Transverse colon (tissue), 4 donors: ENCODE results near the gene ROCK2. TPM values are rescaled to one million over a fixed set of nuclear protein-coding genes. Genes with fewer than 3 reads are reported as not detected.

Source experiments
- DNase-seq: peaks from one replicate; pipeline ENCODE4 v3.0.0-alpha.2; 2019
- H3K27ac ChIP-seq, 4 donors: fragments of 200-600 bp; sonication (generic); 2 replicates each; pipeline ENCODE4 v1.5.1; 2016 to 2018; ENCODE audit warnings: inconsistent platforms in 4 of 4
- H3K27me3 ChIP-seq: fragments of 200-600 bp; sonication (generic); 2 replicates; pipeline ENCODE4 v1.5.1; 2017; ENCODE audit warnings: inconsistent platforms
- H3K36me3 ChIP-seq, 4 donors: fragments of 200-600 bp; sonication (generic); 2 replicates each; pipeline ENCODE4 v1.5.1; 2017 to 2019; ENCODE audit warnings: inconsistent platforms in 4 of 4
- H3K4me1 ChIP-seq, 4 donors: fragments of 200-600 bp; sonication (generic); 2 replicates each; pipeline ENCODE4 v1.5.1; 2017 to 2020; ENCODE audit warnings: inconsistent platforms in 4 of 4
- H3K4me3 ChIP-seq, 4 donors: fragments of 200-600 bp; sonication (generic); 1 replicate in 1 of 4; 2 replicates in 3 of 4; pipeline versions ENCODE4 v1.5.1 to v1.6.1; 2017 to 2019; ENCODE audit warnings: inconsistent platforms in 4 of 4
- H3K9me3 ChIP-seq, 2 donors: fragments of 200-600 bp; sonication (generic); 2 replicates each; pipeline ENCODE4 v1.5.1; 2017 to 2019; ENCODE audit warnings: inconsistent platforms in 2 of 2
- EP300 ChIP-seq: sonication (generic); formaldehyde crosslinking; IDR thresholded peaks from one replicate; pipeline ENCODE4 v1.6.1; 2017; ENCODE audit warnings: antibody characterized with exemption, low read depth
- POLR2A ChIP-seq: fragments of 450-650 bp; IDR thresholded peaks from one replicate; pipeline ENCODE4 v1.6.1; 2016; ENCODE audit warnings: antibody characterized with exemption, mild to moderate bottlenecking, moderate library complexity
- POLR2AphosphoS5 ChIP-seq, 3 donors: sonication (generic); formaldehyde crosslinking; IDR thresholded peaks; one replicate each; pipeline ENCODE4 v1.6.1; 2016; ENCODE audit warnings: antibody characterized with exemption in 3 of 3
- WGBS, 2 donors: methylation state at CpG; one replicate each; pipeline ENCODE4 v1.1.5; 2018; ENCODE audit warnings: low coverage in 1 of 2; 5-methylcytosine and 5-hydroxymethylcytosine counted together
- in situ Hi-C, 4 donors: fragments of 200-750 bp; cut with MboI; loops; one replicate each; pipeline versions ENCODE4 v1.15.0 to v1.15.1; 2017; ENCODE audit warnings: low sequenced_read_pairs in 3 of 4, low pct_ligation_motif_present in 1 of 4, low pct_unique_long_range_greater_than_20kb in 1 of 4
- intact Hi-C: fragments of 100-400 bp; cut with DNase I; formaldehyde crosslinking; loops from one replicate; pipeline ENCODE4 v1.15.1; 2023; ENCODE audit warnings: low total_unique reads
- total RNA-seq, 4 donors: library from RNA; depleted of rRNA; stranded (reverse); fragments of >200 nt; gene quantifications; one replicate each; pipeline ENCODE4 v1.1.0, GENCODE V29; 2016
- TF ChIP-seq, protein P1 (sequence below), 5 experiments: fragments of 200-600 bp in 3 of 5; fragments of 450-650 bp in 2 of 5; sonication (generic) in 3 of 5; IDR thresholded peaks; 1 replicate in 2 of 5; 2 replicates in 3 of 5; pipeline ENCODE4 v1.5.1; 2016 to 2017; ENCODE audit warnings: antibody characterized with exemption in 5 of 5, inconsistent platforms in 3 of 5, mild to moderate bottlenecking in 2 of 5, moderate library complexity in 1 of 5

The ROCK2 gene
- total RNA-seq, 4 donors from 2014 or later: 53.9 to 93.0 (median 74.7) TPM

DNA sequence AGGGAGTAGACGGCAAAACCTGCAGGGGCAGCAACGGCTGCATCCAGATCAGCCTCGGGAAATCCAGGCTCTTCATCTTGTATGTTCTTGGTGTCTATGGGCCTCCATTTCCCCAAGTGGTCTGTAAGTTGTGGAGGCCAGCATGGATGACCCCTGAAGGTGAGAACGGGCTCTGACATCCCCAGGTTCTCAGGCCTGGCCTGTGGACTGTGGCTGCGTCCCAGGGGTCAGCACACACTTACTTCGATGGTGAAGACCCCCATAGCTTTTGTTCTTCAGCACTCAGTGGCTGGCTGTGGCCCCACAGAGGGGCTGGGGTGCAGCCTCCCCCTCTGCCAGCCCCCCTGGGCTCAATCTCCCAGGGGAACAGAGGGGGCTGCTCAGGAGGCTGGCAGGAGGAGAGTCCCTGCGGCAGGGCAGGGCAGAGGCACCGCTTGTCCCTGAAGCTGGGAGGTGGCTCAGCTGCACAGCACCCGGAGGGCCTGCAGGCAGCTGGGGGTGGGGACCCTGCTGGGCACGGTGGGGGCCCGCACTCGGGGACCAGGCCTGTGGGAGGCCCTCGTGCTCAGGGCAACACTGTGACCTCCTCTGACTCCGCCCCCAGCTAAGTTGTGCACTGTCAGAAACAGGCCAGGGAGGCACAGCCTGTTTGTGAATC is 185.4 kb downstream of the ROCK2 start:
- in situ Hi-C loops: no loop called here
- Histone ChIP-seq H3K27ac (no peak overlapping the region), H3K9me3 (no peaks in the 10 kb centered on the region), H3K4me1 (peaks cover 3 to 19% (median 16%) of the 10 kb centered on the region in 4 donors), H3K27me3 (no peaks in the 10 kb centered on the region), H3K36me3 (no peaks in the 10 kb centered on the region), H3K4me3 (no peak overlapping the region)
- DNase-seq: no peak
- intact Hi-C loops: no loop called here
- TF ChIP-seq, protein P1, sequence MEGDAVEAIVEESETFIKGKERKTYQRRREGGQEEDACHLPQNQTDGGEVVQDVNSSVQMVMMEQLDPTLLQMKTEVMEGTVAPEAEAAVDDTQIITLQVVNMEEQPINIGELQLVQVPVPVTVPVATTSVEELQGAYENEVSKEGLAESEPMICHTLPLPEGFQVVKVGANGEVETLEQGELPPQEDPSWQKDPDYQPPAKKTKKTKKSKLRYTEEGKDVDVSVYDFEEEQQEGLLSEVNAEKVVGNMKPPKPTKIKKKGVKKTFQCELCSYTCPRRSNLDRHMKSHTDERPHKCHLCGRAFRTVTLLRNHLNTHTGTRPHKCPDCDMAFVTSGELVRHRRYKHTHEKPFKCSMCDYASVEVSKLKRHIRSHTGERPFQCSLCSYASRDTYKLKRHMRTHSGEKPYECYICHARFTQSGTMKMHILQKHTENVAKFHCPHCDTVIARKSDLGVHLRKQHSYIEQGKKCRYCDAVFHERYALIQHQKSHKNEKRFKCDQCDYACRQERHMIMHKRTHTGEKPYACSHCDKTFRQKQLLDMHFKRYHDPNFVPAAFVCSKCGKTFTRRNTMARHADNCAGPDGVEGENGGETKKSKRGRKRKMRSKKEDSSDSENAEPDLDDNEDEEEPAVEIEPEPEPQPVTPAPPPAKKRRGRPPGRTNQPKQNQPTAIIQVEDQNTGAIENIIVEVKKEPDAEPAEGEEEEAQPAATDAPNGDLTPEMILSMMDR (IDR thresholded peaks at IDR 0.05): no peak
- TF ChIP-seq EP300 (no peak), POLR2A (no peak), POLR2AphosphoS5 (IDR thresholded peaks at IDR 0.05) (no peak)
- 80% methylated on average over 12 of the region's 14 CpGs; no CpG with 5 or more reads in 1 of the 2 donors for WGBS, 2 donors

DNA sequence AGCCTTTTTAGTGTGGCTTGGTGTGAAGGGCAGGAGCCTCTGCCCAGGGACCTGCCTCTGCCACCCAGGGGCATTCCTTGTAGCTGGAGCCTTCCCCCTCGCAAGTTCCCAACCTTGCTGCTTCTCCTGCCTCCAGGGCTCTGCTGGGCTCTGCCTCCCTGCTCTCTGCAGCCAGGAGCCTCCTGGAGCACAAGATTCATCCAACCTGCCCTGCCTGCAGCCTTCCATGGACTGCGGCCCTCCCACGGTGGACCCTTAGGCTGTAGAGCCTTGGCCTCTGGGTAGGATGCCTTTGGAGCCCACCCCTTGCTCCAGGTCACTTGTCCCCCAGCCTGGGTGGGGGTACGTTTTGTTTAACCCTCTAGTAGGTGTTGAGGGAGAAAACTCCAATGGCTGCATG is 186.7 kb downstream of the ROCK2 start:
- Histone ChIP-seq H3K9me3 (no peaks in the 10 kb centered on the region), H3K27me3 (no peaks in the 10 kb centered on the region), H3K27ac (no peak overlapping the region), H3K4me1 (peaks cover 3 to 19% (median 16%) of the 10 kb centered on the region in 4 donors), H3K4me3 (no peak overlapping the region), H3K36me3 (no peaks in the 10 kb centered on the region)
- intact Hi-C loops (no loop called here), in situ Hi-C loops (no loop called here)
- DNase-seq: no peak
- WGBS, 2 donors: 76% methylated on average over 4 of the region's 4 CpGs; no CpG with 5 or more reads in 1 of the 2 donors
- TF ChIP-seq POLR2A (no peak), EP300 (no peak), POLR2AphosphoS5 (IDR thresholded peaks at IDR 0.05) (no peak)
- TF ChIP-seq, protein P1 (IDR thresholded peaks at IDR 0.05): no peak

DNA sequence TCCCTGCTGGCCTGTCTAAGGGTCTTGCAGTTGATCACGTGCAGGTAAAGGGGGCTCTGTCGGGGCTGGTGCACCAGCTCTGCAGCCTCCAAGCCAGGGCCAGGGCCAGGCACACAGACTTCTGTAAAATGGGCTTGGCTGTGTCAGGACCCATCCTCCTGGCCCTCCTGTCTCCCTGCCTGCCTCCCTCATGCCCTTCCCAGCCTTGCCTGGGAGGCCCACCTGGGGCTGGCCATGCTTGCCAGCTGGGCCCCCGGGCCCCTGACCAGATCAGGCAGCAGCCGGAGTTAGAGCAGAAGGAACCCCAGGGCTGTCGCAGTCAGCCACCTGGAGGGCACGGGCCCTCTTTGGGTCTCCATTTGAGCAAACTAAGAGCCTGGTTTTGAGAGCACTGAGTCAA is 187.1 kb downstream of the ROCK2 start:
- Histone ChIP-seq H3K27me3 (no peaks in the 10 kb centered on the region), H3K9me3 (no peaks in the 10 kb centered on the region), H3K4me1 (peaks cover 3 to 19% (median 16%) of the 10 kb centered on the region in 4 donors), H3K27ac (no peak overlapping the region), H3K4me3 (no peak overlapping the region), H3K36me3 (no peaks in the 10 kb centered on the region)
- WGBS, 2 donors: 93% methylated on average over 4 of the region's 6 CpGs; no CpG with 5 or more reads in 1 of the 2 donors
- DNase-seq: no peak
- in situ Hi-C loops (no loop called here), intact Hi-C loops (no loop called here)
- no peak for TF ChIP-seq EP300
- no peak for TF ChIP-seq POLR2A
- TF ChIP-seq POLR2AphosphoS5 (IDR thresholded peaks at IDR 0.05): no peak
- TF ChIP-seq, protein P1 (IDR thresholded peaks at IDR 0.05): no peak

DNA sequence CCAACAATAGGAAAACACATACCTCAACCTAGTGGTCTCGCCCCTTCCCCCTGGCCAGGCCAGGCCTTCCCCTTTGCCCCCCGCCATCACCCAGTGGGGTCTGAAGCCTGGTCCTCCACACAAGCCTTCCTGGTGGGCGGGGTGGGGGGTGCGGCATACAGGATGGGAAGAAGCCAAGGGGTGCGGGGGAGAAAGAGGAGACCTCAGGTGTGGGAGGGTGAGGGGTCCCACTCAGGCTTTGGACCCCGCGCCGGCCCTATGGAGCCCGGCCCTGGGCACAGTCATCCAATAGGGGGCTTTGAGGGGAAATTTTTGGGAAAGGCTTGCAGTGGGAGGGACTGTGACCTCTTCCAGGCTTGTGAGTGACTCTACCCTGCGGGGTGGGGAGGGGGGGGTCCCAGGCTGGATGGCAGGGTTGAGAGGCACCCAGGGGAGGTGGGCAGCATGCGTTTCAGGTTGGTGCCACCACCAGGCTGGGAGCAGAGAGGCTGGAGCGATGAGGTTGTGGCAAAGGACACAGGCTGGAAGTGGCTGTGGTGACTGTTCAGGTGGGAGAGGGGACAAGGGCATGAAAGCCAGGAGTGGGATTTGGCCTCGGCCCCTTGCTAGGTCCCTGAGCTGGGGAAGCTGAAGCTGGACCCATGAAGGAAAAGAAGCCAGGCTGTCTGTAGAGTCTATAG is 187.9 kb downstream of the ROCK2 start:
- Histone ChIP-seq H3K36me3 (no peaks in the 10 kb centered on the region), H3K4me3 (peak overlapping the region in 1 of 4 donors; percentile 68), H3K27me3 (no peaks in the 10 kb centered on the region), H3K4me1 (peaks cover 3 to 19% (median 16%) of the 10 kb centered on the region in 4 donors), H3K27ac (no peak overlapping the region), H3K9me3 (no peaks in the 10 kb centered on the region)
- DNase-seq: no peak
- TF ChIP-seq EP300 (no peak), POLR2AphosphoS5 (IDR thresholded peaks at IDR 0.05) (no peak), POLR2A (no peak)
- TF ChIP-seq, protein P1 (IDR thresholded peaks at IDR 0.05): no peak
- 83 to 96% methylated on average over 1 to 13 of the region's 13 CpGs for WGBS, 2 donors
- intact Hi-C loops: no loop called here
- in situ Hi-C loops: no loop called here
